Measurements from ENCODE around the gene KCTD17. TPM values are rescaled to one million over a fixed set of nuclear protein-coding genes. Genes with fewer than 3 reads are reported as not detected.

KCTD17 gene
- total RNA-seq, 2 donors from 2014 or later = 20.0 to 35.7 TPM

GRCh38 chr22:37018086-37018814, 33.3 kb upstream of the KCTD17 start:
- Mint-ChIP-seq H3K9me3 (no peaks in the 10 kb centered on the region), H3K27ac (peak overlapping the region in 1 of 2 donors; percentile 88), H3K36me3 (no peaks in the 10 kb centered on the region)
- ATAC-seq (no peak), DNase-seq (ENCODE audit: low spot score in 2 of 2) (no peak)

GRCh38 chr22:37018815-37019308, 32.7 kb upstream of the KCTD17 start:
- peak overlapping the region in 1 of 2 donors; percentile 88 for H3K27ac Mint-ChIP-seq
- H3K36me3 Mint-ChIP-seq = no peaks in the 10 kb centered on the region
- ATAC-seq (peak; percentile 29 to 48), DNase-seq (ENCODE audit: low spot score in 2 of 2) (no peak)
- H3K9me3 Mint-ChIP-seq = no peaks in the 10 kb centered on the region

- H3K36me3 Mint-ChIP-seq = no peaks in the 10 kb centered on the region
- H3K9me3 Mint-ChIP-seq = no peaks in the 10 kb centered on the region
- peak within 1 kb of the TSS; percentile 85 to 88 for H3K27ac Mint-ChIP-seq
- ATAC-seq (peak; percentile 87 to 92), DNase-seq (ENCODE audit: low spot score in 2 of 2) (peak; percentile 56 to 69)
These were observed 32.0 kb upstream of the KCTD17 start, which contains the start of the genes MPST and TST for GRCh38 chr22:37019309-37020191. Gene MPST, plus strand, starts transcription at chr22:37019742. Its CDS starts 95 bp downstream, at chr22:37019837. Gene TST, minus strand, starts transcription at chr22:37019447. Its CDS starts 715 bp downstream, at chr22:37018732.

GRCh38 chr22:37020192-37020479, 31.4 kb upstream of the KCTD17 start:
- Mint-ChIP-seq H3K36me3 (no peaks in the 10 kb centered on the region), H3K9me3 (no peaks in the 10 kb centered on the region), H3K27ac (peak overlapping the region; percentile 82 to 85)
- ATAC-seq = no peak
- DNase-seq (ENCODE audit: low spot score in 2 of 2) = no peak

- DNase-seq (ENCODE audit: low spot score in 2 of 2) (no peak), ATAC-seq (no peak)
- Mint-ChIP-seq H3K36me3 (no peaks in the 10 kb centered on the region), H3K27ac (no peak overlapping the region), H3K9me3 (no peaks in the 10 kb centered on the region)
These were observed 30.5 kb upstream of the KCTD17 start for GRCh38 chr22:37021041-37021440.

GRCh38 chr22:37021710-37022482, 29.6 kb upstream of the KCTD17 start:
- ATAC-seq (peak; percentile 23 to 64), DNase-seq (ENCODE audit: low spot score in 2 of 2) (peak in 1 of 2 donors; percentile 69)
- H3K27ac Mint-ChIP-seq = no peak overlapping the region
- H3K9me3 Mint-ChIP-seq = no peaks in the 10 kb centered on the region
- no peaks in the 10 kb centered on the region for H3K36me3 Mint-ChIP-seq

GRCh38 chr22:37022483-37023337, 28.8 kb upstream of the KCTD17 start:
- no peaks in the 10 kb centered on the region for H3K9me3 Mint-ChIP-seq
- ATAC-seq (no peak), DNase-seq (ENCODE audit: low spot score in 2 of 2) (no peak)
- no peak overlapping the region for H3K27ac Mint-ChIP-seq
- no peaks in the 10 kb centered on the region for H3K36me3 Mint-ChIP-seq

- ATAC-seq (no peak), DNase-seq (ENCODE audit: low spot score in 2 of 2) (no peak)
- Mint-ChIP-seq H3K27ac (no peak overlapping the region), H3K9me3 (no peaks in the 10 kb centered on the region), H3K36me3 (no peaks in the 10 kb centered on the region)
These were observed 27.7 kb upstream of the KCTD17 start for GRCh38 chr22:37023743-37024338.

- Mint-ChIP-seq H3K27ac (peak overlapping the region in 1 of 2 donors; percentile 65), H3K36me3 (no peaks in the 10 kb centered on the region), H3K9me3 (no peaks in the 10 kb centered on the region)
- DNase-seq (ENCODE audit: low spot score in 2 of 2) = no peak
- no peak for ATAC-seq
These were observed 27.0 kb upstream of the KCTD17 start for GRCh38 chr22:37024339-37025157.

- Mint-ChIP-seq H3K27ac (peak overlapping the region in 1 of 2 donors; percentile 65), H3K9me3 (no peaks in the 10 kb centered on the region), H3K36me3 (no peaks in the 10 kb centered on the region)
- DNase-seq (ENCODE audit: low spot score in 2 of 2) (no peak), ATAC-seq (no peak)
These were observed 26.0 kb upstream of the KCTD17 start for GRCh38 chr22:37025500-37026070.

- no peaks in the 10 kb centered on the region for H3K9me3 Mint-ChIP-seq
- H3K27ac Mint-ChIP-seq = no peak overlapping the region
- DNase-seq (ENCODE audit: low spot score in 2 of 2) (no peak), ATAC-seq (no peak)
- H3K36me3 Mint-ChIP-seq = no peaks in the 10 kb centered on the region
These were observed 25.2 kb upstream of the KCTD17 start for GRCh38 chr22:37026325-37026724.

GRCh38 chr22:37027556-37027955, 24.0 kb upstream of the KCTD17 start:
- H3K9me3 Mint-ChIP-seq = no peaks in the 10 kb centered on the region
- H3K27ac Mint-ChIP-seq = no peak overlapping the region
- H3K36me3 Mint-ChIP-seq = no peaks in the 10 kb centered on the region
- ATAC-seq (no peak), DNase-seq (ENCODE audit: low spot score in 2 of 2) (no peak)

GRCh38 chr22:37028692-37029674, 22.6 kb upstream of the KCTD17 start:
- no peaks in the 10 kb centered on the region for H3K9me3 Mint-ChIP-seq
- no peaks in the 10 kb centered on the region for H3K36me3 Mint-ChIP-seq
- no peak overlapping the region for H3K27ac Mint-ChIP-seq
- ATAC-seq (no peak), DNase-seq (ENCODE audit: low spot score in 2 of 2) (no peak)

Data from activated naive CD4-positive, alpha-beta T cell treated with anti-CD3 and anti-CD28 coated beads, Interleukin-2, amount 50 U/mL, for 72 hours (primary cell).